ENCODE measurements around the gene GALNT16. TPM values are rescaled to one million over a fixed set of nuclear protein-coding genes. Genes with fewer than 3 reads are reported as not detected.

Gene GALNT16
- total RNA-seq, 1 experiment from 2014 or later = 4.0 TPM

DNA sequence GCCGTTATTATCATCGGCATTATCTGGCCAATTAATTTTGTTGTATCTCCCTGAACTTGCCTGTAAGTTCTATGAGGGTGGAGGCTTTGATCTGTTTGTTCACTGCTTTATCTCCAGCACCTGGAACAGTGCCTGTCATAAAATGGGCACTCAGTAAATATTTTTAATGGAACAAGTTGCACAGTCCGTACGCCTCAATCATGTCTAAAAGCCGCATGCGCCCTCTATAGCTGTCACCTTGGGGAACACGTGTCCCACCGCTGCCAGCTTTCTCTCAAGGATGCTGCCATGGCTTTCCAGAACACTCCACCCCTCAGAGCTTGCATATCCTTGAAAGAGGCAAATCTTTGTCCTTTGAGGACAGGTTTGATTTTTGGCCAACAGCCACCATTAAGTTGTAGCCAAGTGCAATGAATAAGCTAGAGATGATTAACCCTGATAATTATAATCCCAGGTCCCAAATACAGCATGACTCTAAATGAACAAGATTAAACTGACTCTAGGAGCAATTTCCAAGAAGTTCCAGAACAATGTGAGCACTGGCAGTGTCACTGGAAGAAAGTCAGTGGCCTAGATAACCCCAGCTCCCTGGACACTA, 83.1 kb downstream of the GALNT16 start:
- H3K27ac Mint-ChIP-seq (ENCODE audit: unreplicated experiment) = no peak overlapping the region
- CTCF ChIA-PET = interaction anchor here (1.0 to 1.1 kb wide), 3 partner anchors 16 to 214 kb away, joined by 3 to 4 read pairs (median 3); no protein-coding TSS in a partner anchor
- intact Hi-C loops (cut with micrococcal nuclease; ENCODE audit: unreplicated experiment) = loop anchor here (5.0 kb wide), 1 partner anchor 101 kb away; no protein-coding TSS in a partner anchor
- peak; percentile 41 for DNase-seq
- H3K36me3 Mint-ChIP-seq (ENCODE audit: insufficient read depth, unreplicated experiment) = no peaks in the 10 kb centered on the region
- H3K4me3 Mint-ChIP-seq (ENCODE audit: low read depth, unreplicated experiment) = no peak overlapping the region
- TF ChIP-seq, protein P1, sequence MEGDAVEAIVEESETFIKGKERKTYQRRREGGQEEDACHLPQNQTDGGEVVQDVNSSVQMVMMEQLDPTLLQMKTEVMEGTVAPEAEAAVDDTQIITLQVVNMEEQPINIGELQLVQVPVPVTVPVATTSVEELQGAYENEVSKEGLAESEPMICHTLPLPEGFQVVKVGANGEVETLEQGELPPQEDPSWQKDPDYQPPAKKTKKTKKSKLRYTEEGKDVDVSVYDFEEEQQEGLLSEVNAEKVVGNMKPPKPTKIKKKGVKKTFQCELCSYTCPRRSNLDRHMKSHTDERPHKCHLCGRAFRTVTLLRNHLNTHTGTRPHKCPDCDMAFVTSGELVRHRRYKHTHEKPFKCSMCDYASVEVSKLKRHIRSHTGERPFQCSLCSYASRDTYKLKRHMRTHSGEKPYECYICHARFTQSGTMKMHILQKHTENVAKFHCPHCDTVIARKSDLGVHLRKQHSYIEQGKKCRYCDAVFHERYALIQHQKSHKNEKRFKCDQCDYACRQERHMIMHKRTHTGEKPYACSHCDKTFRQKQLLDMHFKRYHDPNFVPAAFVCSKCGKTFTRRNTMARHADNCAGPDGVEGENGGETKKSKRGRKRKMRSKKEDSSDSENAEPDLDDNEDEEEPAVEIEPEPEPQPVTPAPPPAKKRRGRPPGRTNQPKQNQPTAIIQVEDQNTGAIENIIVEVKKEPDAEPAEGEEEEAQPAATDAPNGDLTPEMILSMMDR (IDR thresholded peaks at IDR 0.05; ENCODE audit: unreplicated experiment) = no peak
- H3K9me3 Mint-ChIP-seq (ENCODE audit: low read depth, unreplicated experiment) = no peaks in the 10 kb centered on the region
- peaks cover 19% of the 10 kb centered on the region for H3K4me1 Mint-ChIP-seq (ENCODE audit: low read depth, unreplicated experiment)
- BruUV-seq (replicated peaks) = no TSS peak
- no peaks in the 10 kb centered on the region for H3K27me3 Mint-ChIP-seq (ENCODE audit: unreplicated experiment)

DNA sequence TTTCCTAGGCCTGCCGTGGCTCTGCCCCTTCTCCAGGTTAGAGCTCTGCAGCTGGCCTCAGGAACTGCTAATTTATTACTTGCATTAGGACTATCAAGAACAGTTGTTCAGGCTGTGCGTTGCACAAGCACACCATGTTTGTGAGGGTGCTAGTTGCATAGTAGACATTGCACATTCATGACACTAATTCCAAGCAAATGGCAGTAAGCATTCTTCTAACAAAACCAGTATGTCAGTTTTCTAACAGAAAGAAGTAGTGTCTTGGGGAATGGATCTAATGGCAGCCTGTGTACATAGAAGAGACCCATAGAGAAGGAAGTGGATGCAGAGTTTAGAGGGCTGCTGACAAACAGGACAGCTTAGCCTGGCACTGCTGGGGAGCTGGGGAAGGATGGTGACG, 84.2 kb downstream of the GALNT16 start:
- H3K27me3 Mint-ChIP-seq (ENCODE audit: unreplicated experiment) = no peaks in the 10 kb centered on the region
- H3K36me3 Mint-ChIP-seq (ENCODE audit: insufficient read depth, unreplicated experiment) = no peaks in the 10 kb centered on the region
- no peak for DNase-seq
- H3K4me1 Mint-ChIP-seq (ENCODE audit: low read depth, unreplicated experiment) = peaks cover 19% of the 10 kb centered on the region
- CTCF ChIA-PET = no interaction called here
- H3K27ac Mint-ChIP-seq (ENCODE audit: unreplicated experiment) = no peak overlapping the region
- TF ChIP-seq, protein P1 (IDR thresholded peaks at IDR 0.05; ENCODE audit: unreplicated experiment) = no peak
- intact Hi-C loops (cut with micrococcal nuclease; ENCODE audit: unreplicated experiment) = loop anchor here (5.0 kb wide), 1 partner anchor 102 kb away; no protein-coding TSS in a partner anchor
- H3K4me3 Mint-ChIP-seq (ENCODE audit: low read depth, unreplicated experiment) = no peak overlapping the region
- no TSS peak for BruUV-seq (replicated peaks)
- no peaks in the 10 kb centered on the region for H3K9me3 Mint-ChIP-seq (ENCODE audit: low read depth, unreplicated experiment)

DNA sequence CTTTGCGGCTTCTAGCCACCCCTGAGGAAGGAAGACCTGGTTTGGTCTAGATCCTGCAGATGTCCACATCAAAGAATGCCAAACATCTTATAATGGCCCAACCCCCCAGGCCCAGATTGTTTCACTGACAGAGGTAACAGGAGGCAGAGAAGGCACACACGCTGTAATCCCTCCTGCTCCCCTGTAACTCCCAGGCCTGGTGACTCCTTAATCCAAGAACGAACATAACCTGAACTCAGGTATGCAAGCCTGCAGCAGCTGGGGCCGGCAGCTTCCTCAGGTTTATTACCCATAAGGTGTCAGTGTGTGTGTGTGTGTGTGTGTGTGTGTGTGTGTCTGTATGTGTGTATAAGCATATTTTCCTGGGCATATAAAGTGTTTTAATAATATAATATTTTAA, 85.4 kb downstream of the GALNT16 start:
- TF ChIP-seq, protein P1 (IDR thresholded peaks at IDR 0.05; ENCODE audit: unreplicated experiment) = no peak
- H3K4me3 Mint-ChIP-seq (ENCODE audit: low read depth, unreplicated experiment) = no peak overlapping the region
- no peaks in the 10 kb centered on the region for H3K9me3 Mint-ChIP-seq (ENCODE audit: low read depth, unreplicated experiment)
- H3K4me1 Mint-ChIP-seq (ENCODE audit: low read depth, unreplicated experiment) = peaks cover 19% of the 10 kb centered on the region
- H3K27me3 Mint-ChIP-seq (ENCODE audit: unreplicated experiment) = peaks cover 2% of the 10 kb centered on the region
- no peaks in the 10 kb centered on the region for H3K36me3 Mint-ChIP-seq (ENCODE audit: insufficient read depth, unreplicated experiment)
- intact Hi-C loops (cut with micrococcal nuclease; ENCODE audit: unreplicated experiment) = no loop called here
- no peak for DNase-seq
- no TSS peak for BruUV-seq (replicated peaks)
- CTCF ChIA-PET = interaction anchor here (0.5 kb wide), 1 partner anchor 84 kb away, joined by 5 read pairs; no protein-coding TSS in a partner anchor
- no peak overlapping the region for H3K27ac Mint-ChIP-seq (ENCODE audit: unreplicated experiment)

DNA sequence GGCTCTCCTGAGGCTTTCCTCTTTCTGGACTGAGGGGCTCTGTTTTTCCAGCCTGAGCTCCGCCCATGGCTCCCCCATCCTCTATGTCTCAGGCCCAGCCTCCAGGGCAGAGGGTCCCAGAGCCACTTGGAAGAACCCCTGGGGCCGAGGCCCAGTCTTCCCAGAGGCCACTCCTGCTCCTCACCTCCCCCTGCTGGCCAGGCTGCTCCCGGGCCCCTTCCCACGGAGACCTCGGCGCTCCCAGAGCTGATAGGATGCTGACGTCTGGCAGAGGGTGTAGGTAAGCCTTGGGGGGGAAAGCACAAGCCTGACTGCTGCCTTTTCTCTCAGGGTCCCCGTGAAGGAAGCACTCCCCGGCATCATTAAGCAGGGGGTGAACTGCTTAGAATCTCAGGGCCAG, 86.8 kb downstream of the GALNT16 start:
- H3K27me3 Mint-ChIP-seq (ENCODE audit: unreplicated experiment) = peaks cover 11% of the 10 kb centered on the region
- BruUV-seq (replicated peaks) = no TSS peak
- H3K9me3 Mint-ChIP-seq (ENCODE audit: low read depth, unreplicated experiment) = no peaks in the 10 kb centered on the region
- H3K27ac Mint-ChIP-seq (ENCODE audit: unreplicated experiment) = no peak overlapping the region
- H3K4me3 Mint-ChIP-seq (ENCODE audit: low read depth, unreplicated experiment) = no peak overlapping the region
- TF ChIP-seq, protein P1 (IDR thresholded peaks at IDR 0.05; ENCODE audit: unreplicated experiment) = peak; percentile 57
- intact Hi-C loops (cut with micrococcal nuclease; ENCODE audit: unreplicated experiment) = no loop called here
- no peaks in the 10 kb centered on the region for H3K36me3 Mint-ChIP-seq (ENCODE audit: insufficient read depth, unreplicated experiment)
- CTCF ChIA-PET = interaction anchor here (0.5 to 1.5 kb wide), 6 partner anchors 49 to 1630 kb away, joined by 3 to 5 read pairs (median 3); no protein-coding TSS in a partner anchor
- peaks cover 19% of the 10 kb centered on the region for H3K4me1 Mint-ChIP-seq (ENCODE audit: low read depth, unreplicated experiment)
- DNase-seq = peak; percentile 70

All from Calu3 (cell line).